Activated T-cell treated with anti-CD3 and anti-CD28 coated beads for 24 hours (primary cell): Measurements from ENCODE around the gene GCA.

ENCODE experiments used
- DNase-seq: peaks from one replicate; pipeline ENCODE4 v3.0.0-alpha.2; 2020; ENCODE audit warnings: low read depth

GCA gene

DNA sequence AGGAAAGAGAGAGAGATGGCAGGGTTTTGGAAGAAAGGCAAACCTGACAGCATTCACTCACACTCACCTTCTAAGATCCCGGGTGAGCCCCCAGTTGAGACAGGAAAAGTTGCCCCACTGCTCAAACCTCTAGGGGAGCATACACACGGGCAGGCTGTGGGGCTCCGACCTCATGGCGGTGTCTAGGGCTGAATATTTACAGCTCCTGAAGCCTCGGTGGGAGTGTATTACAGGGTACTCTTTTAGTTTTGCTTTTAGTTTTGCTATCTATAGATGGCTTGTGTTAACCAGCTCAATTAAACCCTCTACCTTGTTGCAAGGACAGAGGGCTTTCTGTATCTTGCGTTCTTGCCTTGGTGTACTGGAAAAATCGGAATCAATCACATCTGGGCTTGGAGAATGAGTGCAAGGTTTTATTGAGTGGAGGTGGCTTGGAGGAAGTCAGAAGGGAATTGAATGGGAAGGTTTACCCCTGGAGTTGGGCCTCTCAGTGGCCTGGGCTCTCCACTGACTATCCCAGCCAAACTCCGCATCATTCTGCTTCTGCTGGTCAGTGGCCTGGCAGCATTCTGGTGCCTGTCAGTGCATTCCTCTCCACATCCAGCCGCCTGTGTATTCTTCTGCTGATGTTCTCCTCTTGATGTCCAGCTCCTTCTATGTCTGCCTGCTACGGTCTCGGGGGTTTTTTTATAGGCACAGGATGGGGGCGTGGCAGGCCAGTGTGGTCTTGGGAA is 15.3 kb upstream of the GCA start:
- no peak for DNase-seq

DNA sequence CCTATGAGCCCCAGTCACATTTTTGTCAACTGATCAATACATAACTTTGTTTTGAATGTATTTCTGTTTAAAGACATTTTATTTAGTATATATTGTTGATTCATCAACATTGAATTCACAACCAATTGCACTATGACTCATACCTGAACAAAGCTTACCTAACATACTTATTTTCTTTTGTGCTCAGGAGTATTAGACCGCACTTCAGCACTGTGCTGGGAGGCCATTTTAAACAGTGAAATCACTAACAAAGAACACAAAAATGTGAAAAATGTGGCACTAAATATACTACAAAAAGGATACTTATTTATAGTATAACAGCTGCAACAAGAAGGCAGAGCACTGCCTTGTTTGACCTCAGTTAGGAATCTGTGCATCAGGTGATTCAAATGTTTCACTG is 13.1 kb upstream of the GCA start:
- no peak for DNase-seq

DNA sequence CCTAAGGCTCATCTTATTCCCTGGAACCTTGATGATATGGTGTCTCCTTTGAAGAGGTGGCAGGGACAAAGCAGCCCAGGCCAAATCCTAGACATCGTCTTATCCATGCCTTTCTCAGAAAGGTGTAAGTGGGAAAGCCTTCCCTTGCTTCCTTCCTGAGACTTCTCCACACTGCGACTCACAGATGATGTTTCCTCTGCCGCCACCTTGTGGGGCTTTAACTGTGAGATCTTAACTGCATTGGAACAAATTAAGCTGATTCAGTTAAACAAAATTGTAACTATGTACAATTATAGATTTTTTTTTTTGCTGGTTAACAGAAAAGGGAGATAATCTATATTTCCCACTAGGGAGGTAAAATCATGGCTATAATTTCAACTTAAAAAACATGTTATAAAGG is 10.0 kb upstream of the GCA start:
- DNase-seq, result no peak

DNA sequence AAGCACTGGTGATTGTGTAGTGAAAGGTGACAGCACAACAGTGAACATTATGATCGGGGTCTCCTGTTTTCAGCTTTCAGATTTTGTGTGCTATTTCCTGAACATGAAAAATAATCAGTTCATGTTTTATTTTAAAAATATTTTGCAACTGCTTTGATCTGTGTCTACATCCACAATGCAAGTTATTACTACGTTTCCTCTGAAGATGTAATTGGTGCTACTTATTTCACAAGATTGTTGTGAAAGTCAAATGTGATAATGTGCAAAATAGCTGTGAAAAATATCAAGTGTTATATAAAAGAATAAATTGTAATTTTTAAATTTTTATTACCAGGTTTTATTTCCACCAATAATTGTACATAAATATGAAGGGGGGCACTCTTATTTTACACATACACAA is 6.1 kb upstream of the GCA start:
- no peak for DNase-seq

DNA sequence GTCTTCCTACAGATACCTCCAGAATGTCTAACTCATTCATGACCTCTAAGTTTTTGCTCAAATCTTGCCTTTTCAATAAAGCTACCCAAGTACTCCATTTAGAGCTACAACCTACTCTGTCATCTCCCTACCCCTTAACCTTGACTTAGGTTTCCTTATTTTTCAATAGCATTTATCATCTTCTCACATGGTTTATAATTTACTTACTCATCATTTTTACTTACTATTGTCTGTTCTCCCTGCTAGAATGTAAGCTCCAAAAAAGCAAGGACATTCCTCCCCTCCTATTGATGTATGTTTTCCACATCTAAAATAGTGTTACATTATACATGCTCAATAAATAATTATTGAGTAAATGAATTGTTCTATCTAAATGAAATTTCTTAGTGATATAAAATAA is 3.1 kb upstream of the GCA start:
- DNase-seq, result no peak

DNA sequence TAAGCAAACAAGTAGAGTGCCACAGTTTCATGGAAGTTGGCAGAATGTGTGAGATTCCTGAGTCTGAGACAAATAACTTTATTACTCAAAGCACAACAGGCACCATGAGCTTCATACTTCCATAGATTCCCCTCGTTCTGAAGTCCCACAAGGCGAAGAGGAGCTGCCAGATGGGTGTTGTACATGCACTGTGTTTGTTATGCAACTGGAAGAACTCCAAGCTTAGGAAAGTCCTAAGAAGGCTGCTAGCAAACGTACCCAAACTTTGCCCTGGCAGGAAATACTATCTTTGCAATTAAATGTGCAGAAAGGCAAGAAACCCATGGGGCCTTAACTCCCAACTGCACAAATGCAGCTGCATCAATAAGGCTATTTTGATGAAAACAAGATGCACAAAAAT is 1.6 kb upstream of the GCA start:
- DNase-seq, result no peak

DNA sequence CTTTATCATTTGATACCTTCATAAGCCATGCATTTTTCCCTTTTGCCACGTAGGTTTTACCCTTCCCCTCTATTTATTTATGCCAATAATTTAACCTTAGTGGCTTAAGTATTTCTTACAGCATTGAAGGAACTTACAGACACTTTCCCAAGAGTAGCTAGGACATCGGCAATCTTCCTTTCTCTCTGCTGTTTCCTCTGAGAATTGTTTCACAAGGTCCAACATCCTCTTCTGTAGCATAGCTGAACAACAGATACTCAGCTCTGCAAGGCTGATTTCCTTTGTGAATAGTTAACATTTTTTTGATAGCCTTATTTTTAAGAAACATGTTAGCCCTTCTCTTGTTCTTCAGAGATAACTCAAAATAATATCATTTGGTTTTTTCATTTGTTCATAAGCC is 1.1 kb upstream of the GCA start:
- DNase-seq, result no peak

DNA sequence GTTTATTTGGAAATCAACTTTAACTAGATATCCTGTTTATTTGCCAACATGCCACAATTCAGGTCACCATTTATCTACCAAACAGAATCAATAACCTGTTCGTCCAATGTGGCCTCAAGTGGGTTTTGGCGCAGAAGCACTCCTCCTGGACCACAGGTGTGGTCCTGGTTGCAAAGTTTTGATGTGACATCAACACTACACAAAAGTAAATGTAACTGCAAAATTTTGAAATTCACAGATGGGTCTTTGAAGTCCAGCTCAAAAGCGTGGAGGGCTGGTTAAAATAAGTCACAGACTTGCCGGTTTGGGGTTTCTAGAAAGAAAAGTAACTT is 474 bp upstream of the GCA start:
- DNase-seq, result no peak

DNA sequence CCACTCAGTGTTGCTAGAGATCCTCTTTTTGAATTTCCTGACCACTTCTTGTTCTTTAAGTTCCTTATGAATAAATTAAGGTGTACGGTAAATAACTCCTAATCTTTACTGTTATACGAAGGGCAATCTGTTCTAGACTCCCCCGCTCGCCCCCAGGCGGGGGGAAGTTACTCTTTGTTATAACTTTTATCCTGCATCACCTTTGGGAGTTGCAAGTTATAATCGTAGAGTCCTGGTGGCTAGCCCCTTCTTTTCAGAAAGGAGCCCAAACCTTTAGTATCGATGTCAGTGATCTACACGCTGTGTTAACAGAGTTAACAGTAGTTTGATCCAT is 652 bp downstream of the GCA start:
- DNase-seq, result no peak

DNA sequence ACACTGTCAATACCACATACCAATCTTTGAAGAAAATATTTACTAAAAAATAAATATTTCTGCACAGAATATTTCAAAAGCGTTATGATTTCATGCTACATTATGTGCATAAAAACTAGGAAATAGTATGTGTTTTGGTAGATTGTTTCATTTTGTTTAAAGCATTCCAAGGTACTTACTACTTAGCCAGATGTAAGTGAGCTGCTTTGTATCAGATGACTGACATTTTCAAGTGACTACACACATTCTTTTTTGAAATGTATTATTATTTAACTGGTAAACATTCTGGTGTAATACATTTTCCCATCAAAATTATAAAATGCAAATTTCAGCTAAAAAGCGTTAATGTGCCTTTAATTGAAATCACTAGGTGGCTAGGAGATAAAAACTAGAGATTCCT is 21.5 kb downstream of the GCA start:
- DNase-seq, result no peak

DNA sequence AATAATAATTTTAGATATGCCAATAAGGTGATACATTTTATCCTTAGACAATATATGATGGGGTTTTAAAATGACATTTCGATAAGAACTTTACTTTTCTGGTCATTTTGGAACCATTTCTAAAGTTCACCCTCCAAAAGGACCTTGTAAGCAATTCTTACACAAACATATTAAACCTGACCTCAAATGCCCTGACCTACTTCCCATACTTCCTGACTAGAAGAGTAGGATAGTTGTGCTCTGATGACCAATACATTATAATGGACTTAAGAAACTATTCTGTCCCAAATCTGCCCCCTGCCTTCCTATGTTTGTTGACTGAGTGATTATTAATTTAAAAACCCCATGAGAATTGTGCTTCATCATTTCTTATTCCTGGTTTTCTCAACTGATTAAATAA is 24.6 kb downstream of the GCA start:
- no peak for DNase-seq

DNA sequence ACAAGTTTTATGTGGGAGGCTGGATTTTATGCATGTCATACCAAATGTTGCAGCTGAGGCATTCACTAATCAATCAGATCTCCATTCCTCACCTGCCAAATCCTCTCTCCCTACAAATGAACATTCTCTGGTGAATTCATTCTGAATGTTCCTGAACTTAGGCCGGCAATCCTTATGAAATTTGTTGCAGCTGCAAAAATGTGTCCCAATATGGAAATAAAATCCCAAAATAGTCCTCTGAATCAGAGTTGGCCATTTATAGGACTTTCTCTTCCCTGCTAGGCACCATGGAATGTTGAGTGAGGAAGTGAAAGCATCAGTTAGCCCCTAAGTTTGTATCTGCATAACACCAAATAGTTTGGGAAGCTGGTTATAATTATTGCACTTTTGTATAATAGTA is 25.6 kb downstream of the GCA start:
- no peak for DNase-seq

DNA sequence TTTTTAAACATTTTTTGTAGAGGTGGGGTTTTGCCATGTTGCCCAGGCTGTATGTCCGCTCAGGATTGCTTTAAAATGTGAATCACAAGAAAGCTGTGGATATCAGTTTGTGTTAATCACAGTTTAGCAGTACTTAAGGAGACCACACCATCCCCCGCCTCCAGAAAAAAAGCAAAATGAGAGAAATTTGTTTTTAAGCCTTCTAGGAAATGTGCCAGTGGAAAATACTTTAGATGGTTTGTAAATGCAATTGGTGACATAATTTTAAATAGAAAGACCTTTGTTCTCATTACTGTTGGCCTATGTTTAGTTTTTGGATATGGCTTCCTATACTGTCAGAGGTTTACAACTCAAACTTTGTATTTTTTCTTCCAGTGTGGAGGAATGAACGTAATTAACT is 27.0 kb downstream of the GCA start:
- DNase-seq, result no peak

DNA sequence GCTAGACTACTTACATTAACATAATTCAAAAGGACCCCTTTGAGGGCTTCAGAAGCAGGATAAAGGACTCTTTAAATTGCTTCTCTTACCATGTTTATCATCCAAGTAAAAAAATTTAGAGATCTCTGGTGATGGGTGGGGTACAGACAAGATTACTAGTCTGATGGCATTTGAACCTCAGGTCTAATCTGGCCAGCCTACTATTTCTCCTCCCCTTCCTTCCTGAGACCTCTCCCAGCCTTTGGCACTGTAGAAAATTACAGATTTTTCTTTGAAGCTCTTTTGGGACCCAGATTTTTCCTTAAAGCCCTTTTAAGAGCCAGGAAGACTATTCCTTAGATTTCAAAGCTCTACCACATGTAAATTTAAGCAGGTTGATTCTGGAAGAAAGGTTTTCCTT is 28.9 kb downstream of the GCA start:
- no peak for DNase-seq

DNA sequence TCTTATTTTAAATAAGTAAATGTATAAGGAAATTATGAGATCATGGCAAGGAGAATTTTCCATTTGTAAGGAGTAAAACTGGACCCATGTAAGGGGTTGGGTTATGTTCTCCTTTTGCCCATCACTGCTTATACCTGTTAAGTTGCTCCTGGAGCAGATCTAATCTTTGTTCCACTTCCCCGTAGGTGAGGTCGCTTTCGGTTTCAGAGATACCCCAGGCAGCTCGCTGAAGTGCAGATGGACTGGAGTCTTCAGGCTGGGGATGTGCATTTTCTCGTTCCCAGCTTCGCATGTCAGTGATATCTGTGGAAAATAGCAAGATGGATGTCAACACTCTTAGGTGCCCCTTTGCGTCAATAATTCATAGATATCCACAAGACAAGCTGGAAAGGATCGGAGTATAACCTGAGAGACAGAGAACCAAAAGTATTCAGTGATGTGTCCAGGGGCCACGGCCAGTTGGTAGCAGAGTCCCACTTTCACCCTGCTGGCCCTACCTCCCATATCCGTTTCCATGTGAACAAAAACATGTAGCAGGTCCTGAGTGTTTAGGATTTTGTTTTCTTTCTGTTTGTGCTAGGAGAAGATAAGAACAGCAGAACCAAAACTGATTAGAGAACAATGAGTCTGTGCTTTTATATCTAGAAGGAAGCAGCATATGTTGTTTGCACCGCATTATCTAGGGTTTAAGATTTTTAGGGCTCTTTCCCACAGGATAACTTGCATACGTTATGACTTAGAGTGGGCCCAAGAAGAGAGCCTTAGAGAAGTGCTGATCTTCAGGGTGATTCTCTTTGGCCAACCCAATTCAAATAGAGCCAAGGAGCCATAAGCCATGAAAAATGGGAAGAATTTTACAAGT is 36.0 kb downstream of the GCA start:
- DNase-seq, result no peak

DNA sequence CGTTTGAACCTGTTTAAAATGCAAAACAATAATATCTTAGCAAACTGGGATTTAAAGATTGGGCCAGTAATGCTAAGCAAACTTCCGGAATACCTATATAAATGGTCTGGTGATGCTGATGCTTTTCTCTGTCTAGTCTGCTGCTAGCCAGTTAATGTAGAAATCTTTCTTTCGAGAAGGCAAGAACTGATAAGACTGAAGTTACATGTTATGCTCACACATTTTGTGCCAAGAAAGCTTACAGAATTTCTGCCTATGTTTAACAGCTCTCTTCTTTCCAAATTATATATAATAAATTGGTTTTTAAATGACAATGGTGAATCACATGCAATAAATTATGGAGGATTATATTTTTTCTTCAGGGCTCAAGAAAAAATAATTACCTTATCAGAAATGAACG is 37.9 kb downstream of the GCA start:
- DNase-seq, result no peak

DNA sequence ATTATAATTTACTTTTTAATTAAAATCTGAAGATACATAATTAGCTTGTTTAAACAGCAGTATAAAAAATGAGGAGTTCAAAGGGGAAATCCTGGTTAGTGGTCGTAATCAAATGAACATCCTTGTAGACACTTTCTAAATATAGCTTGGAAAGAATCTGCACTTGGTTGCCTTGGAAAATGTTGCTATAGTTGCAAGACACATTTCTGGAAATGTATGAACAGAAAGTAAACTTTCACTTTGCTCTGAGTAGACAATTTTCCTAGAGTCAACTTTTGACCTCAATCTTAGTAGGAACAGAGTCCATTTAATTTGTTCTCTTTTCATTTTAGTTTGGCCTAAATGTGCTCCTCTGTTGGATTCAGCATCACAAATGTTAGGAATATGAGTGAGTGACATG is 38.3 kb downstream of the GCA start:
- DNase-seq, result no peak

DNA sequence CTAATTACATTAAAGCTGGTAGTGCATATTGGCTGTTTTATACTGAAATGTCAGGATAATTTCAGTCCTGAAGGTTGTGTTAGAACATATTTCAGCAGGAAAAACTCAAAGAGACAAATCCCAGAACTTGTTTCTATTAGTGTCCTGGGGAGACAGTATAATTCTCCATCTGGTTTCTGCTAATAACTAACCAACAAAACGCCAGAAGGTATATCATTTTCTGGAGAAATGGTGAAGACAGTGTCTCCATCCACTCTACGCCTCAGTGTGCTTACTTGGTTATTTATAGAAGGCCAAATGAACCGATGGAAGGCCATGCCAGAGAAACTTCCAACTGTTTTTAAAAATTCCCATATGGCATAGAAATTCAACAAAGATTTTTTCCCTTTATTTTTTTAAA is 41.6 kb downstream of the GCA start:
- DNase-seq, result no peak

DNA sequence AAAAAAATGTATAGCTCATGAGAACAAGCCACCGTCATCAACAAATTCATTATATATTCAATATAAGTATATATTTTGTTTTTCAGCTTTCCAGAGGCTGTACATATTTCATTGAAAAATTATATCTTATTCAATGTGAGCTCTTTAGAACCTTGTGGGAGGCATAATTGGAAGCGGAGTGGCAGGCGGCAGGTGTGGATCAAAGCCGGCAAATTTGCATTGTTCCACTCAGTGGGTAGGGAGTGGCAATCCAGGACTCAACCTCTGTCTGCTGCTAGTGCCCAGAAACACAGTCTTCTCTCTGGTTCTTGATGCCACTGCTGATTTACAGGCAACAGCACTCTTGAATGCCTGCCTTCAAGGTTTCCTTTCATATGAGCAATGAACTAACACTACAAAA is 46.9 kb downstream of the GCA start:
- no peak for DNase-seq

DNA sequence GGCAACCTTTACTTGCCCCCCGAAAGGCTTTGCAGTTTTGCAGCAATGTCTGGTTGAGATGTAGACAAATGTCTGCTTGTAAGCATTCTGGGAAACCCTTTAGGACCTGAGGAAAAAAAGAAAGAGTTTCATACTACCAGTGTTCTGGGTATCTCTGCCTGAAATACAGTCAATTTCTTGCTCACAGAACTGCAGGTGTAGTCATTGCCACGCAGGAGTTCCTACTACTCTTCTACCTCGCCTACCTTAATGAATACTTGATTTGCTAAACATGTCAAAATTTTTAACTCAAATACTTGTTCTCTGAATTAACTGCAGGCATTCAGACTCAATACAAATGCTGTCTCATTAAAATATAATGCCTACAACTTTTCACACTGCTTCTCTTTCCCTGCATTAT is 56.4 kb downstream of the GCA start:
- DNase-seq, result no peak

DNA sequence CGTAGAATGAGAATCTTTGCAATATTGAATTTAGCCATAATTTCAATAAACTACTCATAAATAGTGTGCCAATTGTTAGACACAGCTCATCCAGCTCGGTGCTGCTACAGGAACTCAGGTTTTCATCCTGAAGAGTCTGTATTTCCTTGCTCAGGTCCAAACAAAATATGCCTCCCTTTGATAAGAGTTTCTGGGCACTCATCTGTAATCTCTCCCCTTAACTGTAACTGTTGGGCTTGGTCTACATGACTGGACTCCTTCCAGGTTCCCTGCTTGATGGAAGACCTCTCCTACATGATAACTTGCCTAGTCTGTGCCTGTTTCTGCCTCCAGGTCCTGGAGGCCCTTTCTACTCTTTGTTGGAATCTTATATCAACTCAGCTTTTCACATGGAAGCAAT is 57.9 kb downstream of the GCA start:
- DNase-seq, result no peak

DNA sequence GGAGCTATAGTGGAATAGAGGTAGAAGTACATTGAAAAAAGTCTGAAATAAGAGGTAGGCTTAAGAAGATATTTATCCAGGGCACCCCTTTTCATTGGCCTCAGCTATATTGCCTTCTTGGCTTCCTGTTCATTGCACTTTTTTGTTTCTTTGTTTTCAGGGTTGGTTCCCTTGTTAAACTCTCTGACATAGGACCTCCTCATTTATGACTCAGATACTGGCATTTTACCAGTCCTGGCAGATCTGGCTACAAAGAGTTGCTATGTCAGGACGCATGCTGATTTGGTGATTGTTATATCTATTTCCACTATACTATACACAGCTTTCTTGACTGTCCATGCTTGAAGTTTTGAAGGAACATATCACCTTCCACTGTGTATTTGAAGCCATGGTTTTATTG is 60.0 kb downstream of the GCA start:
- no peak for DNase-seq
